Measurements from ENCODE around the gene GLIS2.

GLIS2 gene

GRCh38 chr16:4361033-4361943 lies 45.4 kb downstream of the GLIS2 start:
- DNase-seq (ENCODE audit: low read depth in 1 of 2, low spot score in 1 of 2): no peak
- Histone ChIP-seq H3K27ac (replicated peaks) (no peak overlapping the region), H3K4me3 (replicated peaks; ENCODE audit: insufficient read depth, low read length) (no peak overlapping the region), H3K27me3 (ENCODE audit: insufficient read depth, poor library complexity, severe bottlenecking) (no peaks in the 10 kb centered on the region)
- no peak for TF ChIP-seq GABPA (IDR thresholded peaks at IDR 0.05; ENCODE audit: low read depth)
- TF ChIP-seq, protein P1, sequence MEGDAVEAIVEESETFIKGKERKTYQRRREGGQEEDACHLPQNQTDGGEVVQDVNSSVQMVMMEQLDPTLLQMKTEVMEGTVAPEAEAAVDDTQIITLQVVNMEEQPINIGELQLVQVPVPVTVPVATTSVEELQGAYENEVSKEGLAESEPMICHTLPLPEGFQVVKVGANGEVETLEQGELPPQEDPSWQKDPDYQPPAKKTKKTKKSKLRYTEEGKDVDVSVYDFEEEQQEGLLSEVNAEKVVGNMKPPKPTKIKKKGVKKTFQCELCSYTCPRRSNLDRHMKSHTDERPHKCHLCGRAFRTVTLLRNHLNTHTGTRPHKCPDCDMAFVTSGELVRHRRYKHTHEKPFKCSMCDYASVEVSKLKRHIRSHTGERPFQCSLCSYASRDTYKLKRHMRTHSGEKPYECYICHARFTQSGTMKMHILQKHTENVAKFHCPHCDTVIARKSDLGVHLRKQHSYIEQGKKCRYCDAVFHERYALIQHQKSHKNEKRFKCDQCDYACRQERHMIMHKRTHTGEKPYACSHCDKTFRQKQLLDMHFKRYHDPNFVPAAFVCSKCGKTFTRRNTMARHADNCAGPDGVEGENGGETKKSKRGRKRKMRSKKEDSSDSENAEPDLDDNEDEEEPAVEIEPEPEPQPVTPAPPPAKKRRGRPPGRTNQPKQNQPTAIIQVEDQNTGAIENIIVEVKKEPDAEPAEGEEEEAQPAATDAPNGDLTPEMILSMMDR (IDR thresholded peaks at IDR 0.05; ENCODE audit: insufficient read depth, low read length): no peak
- TF ChIP-seq, protein P2, sequence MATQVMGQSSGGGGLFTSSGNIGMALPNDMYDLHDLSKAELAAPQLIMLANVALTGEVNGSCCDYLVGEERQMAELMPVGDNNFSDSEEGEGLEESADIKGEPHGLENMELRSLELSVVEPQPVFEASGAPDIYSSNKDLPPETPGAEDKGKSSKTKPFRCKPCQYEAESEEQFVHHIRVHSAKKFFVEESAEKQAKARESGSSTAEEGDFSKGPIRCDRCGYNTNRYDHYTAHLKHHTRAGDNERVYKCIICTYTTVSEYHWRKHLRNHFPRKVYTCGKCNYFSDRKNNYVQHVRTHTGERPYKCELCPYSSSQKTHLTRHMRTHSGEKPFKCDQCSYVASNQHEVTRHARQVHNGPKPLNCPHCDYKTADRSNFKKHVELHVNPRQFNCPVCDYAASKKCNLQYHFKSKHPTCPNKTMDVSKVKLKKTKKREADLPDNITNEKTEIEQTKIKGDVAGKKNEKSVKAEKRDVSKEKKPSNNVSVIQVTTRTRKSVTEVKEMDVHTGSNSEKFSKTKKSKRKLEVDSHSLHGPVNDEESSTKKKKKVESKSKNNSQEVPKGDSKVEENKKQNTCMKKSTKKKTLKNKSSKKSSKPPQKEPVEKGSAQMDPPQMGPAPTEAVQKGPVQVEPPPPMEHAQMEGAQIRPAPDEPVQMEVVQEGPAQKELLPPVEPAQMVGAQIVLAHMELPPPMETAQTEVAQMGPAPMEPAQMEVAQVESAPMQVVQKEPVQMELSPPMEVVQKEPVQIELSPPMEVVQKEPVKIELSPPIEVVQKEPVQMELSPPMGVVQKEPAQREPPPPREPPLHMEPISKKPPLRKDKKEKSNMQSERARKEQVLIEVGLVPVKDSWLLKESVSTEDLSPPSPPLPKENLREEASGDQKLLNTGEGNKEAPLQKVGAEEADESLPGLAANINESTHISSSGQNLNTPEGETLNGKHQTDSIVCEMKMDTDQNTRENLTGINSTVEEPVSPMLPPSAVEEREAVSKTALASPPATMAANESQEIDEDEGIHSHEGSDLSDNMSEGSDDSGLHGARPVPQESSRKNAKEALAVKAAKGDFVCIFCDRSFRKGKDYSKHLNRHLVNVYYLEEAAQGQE (IDR thresholded peaks at IDR 0.05; ENCODE audit: insufficient replicate concordance, low read depth): no peak
- TF ChIP-seq POLR2AphosphoS5 (IDR thresholded peaks at IDR 0.05; ENCODE audit: low read depth): no peak
- no peak for TF ChIP-seq SPI1 (IDR thresholded peaks at IDR 0.05; ENCODE audit: borderline replicate concordance, low read depth)

DNA sequence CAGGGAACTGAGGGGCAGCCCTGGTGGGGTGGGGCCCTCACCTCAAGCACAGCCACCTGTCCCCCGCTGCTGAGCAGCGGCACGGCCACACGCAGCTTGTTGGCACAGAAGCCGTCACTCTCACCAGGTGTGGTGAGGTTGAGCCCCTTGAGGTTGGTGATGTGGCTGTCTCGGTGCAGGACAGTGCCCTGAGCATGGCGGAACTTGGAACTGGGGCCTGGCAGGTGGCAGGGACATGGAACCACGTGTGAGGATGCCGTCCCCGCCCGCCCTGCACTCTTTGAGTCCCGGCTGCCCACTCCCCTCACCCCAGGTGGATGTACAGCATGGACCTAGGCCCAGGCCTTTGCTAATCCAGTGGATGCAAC lies 46.1 kb downstream of the GLIS2 start:
- DNase-seq (ENCODE audit: low read depth in 1 of 2, low spot score in 1 of 2): no peak
- TF ChIP-seq, protein P2 (IDR thresholded peaks at IDR 0.05; ENCODE audit: insufficient replicate concordance, low read depth): no peak
- no peak for TF ChIP-seq SPI1 (IDR thresholded peaks at IDR 0.05; ENCODE audit: borderline replicate concordance, low read depth)
- TF ChIP-seq, protein P1 (IDR thresholded peaks at IDR 0.05; ENCODE audit: insufficient read depth, low read length): no peak
- TF ChIP-seq POLR2AphosphoS5 (IDR thresholded peaks at IDR 0.05; ENCODE audit: low read depth): no peak
- TF ChIP-seq GABPA (IDR thresholded peaks at IDR 0.05; ENCODE audit: low read depth): no peak
- H3K4me3 ChIP-seq (replicated peaks; ENCODE audit: insufficient read depth, low read length): no peak overlapping the region
- no peaks in the 10 kb centered on the region for H3K27me3 ChIP-seq (ENCODE audit: insufficient read depth, poor library complexity, severe bottlenecking)
- H3K27ac ChIP-seq (replicated peaks): no peak overlapping the region

- Histone ChIP-seq H3K27me3 (ENCODE audit: insufficient read depth, poor library complexity, severe bottlenecking) (no peaks in the 10 kb centered on the region), H3K27ac (replicated peaks) (no peak overlapping the region), H3K4me3 (replicated peaks; ENCODE audit: insufficient read depth, low read length) (no peak overlapping the region)
- no peak for DNase-seq (ENCODE audit: low read depth in 1 of 2, low spot score in 1 of 2)
- TF ChIP-seq SPI1 (IDR thresholded peaks at IDR 0.05; ENCODE audit: borderline replicate concordance, low read depth): no peak
- TF ChIP-seq, protein P1 (IDR thresholded peaks at IDR 0.05; ENCODE audit: insufficient read depth, low read length): no peak
- TF ChIP-seq POLR2AphosphoS5 (IDR thresholded peaks at IDR 0.05; ENCODE audit: low read depth): no peak
- no peak for TF ChIP-seq GABPA (IDR thresholded peaks at IDR 0.05; ENCODE audit: low read depth)
- TF ChIP-seq, protein P2 (IDR thresholded peaks at IDR 0.05; ENCODE audit: insufficient replicate concordance, low read depth): no peak
Measured at GRCh38 chr16:4362476-4363135, 46.7 kb downstream of the GLIS2 start.

Data from HL-60 (cell line).